ENCODE results near the gene PCDH7.

Gene PCDH7, protein sequence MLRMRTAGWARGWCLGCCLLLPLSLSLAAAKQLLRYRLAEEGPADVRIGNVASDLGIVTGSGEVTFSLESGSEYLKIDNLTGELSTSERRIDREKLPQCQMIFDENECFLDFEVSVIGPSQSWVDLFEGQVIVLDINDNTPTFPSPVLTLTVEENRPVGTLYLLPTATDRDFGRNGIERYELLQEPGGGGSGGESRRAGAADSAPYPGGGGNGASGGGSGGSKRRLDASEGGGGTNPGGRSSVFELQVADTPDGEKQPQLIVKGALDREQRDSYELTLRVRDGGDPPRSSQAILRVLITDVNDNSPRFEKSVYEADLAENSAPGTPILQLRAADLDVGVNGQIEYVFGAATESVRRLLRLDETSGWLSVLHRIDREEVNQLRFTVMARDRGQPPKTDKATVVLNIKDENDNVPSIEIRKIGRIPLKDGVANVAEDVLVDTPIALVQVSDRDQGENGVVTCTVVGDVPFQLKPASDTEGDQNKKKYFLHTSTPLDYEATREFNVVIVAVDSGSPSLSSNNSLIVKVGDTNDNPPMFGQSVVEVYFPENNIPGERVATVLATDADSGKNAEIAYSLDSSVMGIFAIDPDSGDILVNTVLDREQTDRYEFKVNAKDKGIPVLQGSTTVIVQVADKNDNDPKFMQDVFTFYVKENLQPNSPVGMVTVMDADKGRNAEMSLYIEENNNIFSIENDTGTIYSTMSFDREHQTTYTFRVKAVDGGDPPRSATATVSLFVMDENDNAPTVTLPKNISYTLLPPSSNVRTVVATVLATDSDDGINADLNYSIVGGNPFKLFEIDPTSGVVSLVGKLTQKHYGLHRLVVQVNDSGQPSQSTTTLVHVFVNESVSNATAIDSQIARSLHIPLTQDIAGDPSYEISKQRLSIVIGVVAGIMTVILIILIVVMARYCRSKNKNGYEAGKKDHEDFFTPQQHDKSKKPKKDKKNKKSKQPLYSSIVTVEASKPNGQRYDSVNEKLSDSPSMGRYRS (N-terminal part only)

DNA sequence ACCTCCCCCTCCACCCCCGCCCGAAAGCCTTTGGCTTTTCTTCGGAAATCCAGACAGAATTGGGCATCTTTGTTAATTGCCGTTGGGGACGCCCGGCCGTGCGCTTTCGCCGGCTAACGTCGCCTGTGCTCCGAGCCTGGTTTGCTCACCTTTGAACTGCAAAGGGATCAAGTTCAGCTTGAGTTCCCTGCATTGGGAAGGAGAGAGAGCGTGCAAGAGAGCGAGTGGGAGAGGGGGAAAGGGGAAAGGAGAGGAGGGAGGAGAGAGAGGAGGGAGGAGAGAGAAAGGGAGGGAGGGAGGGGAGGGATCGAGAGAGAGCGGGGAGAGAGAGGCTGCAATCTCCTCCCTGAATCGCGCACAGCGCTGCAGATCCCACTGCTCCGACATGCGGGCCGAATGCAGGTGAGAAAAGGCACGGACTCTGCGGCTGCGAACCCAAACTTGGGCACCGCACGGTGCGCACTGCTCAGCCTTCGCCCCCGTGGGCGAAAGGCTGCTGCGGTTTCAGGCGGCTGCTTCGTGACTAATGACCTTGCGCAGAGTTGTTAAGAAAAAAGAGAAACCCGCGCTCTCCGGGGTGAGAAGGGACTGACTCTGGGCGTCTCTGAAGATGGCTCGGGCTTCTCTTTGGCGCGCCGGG is at the start of gene PCDH7:
Gene PCDH7, plus strand, starts transcription at position 349 of the 640 bp plus-strand sequence. CDS start 1,054 bp downstream, outside the sequence.
- TF ChIP-seq, protein P1, sequence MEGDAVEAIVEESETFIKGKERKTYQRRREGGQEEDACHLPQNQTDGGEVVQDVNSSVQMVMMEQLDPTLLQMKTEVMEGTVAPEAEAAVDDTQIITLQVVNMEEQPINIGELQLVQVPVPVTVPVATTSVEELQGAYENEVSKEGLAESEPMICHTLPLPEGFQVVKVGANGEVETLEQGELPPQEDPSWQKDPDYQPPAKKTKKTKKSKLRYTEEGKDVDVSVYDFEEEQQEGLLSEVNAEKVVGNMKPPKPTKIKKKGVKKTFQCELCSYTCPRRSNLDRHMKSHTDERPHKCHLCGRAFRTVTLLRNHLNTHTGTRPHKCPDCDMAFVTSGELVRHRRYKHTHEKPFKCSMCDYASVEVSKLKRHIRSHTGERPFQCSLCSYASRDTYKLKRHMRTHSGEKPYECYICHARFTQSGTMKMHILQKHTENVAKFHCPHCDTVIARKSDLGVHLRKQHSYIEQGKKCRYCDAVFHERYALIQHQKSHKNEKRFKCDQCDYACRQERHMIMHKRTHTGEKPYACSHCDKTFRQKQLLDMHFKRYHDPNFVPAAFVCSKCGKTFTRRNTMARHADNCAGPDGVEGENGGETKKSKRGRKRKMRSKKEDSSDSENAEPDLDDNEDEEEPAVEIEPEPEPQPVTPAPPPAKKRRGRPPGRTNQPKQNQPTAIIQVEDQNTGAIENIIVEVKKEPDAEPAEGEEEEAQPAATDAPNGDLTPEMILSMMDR (IDR thresholded peaks at IDR 0.05; ENCODE audit: low read length), result no peak
- TF ChIP-seq EZH2 (IDR thresholded peaks at IDR 0.05; ENCODE audit: borderline replicate concordance, low read length), result no peak
- Histone ChIP-seq H3K9ac (ENCODE audit: low read length) (no peak within 1 kb of the TSS), H3K9me2 (ENCODE audit: low read depth, low read length) (no peaks in the 10 kb centered on the region), H3K4me3 (ENCODE audit: low read depth, low read length, poor library complexity, severe bottlenecking) (no peak within 1 kb of the TSS), H3K27ac (ENCODE audit: low read depth, low read length, poor library complexity, severe bottlenecking) (no peak within 1 kb of the TSS), H3K27me3 (ENCODE audit: insufficient read depth, low read length) (no peaks in the 10 kb centered on the region), H3K79me2 (ENCODE audit: insufficient read depth, low read length) (no peaks in the 10 kb centered on the region), H3K4me1 (ENCODE audit: insufficient read depth, low read length, severe bottlenecking) (no peaks in the 10 kb centered on the region), H3K36me3 (ENCODE audit: insufficient read depth, low read length) (no peaks in the 10 kb centered on the region), H3K9me3 (ENCODE audit: low read length) (no peaks in the 10 kb centered on the region), H3K4me2 (ENCODE audit: low read length) (no peak within 1 kb of the TSS), H2AFZ (ENCODE audit: low read length) (no peak within 1 kb of the TSS), H3F3A (ENCODE audit: insufficient read depth, low read length) (no peaks in the 10 kb centered on the region), H4K20me1 (ENCODE audit: insufficient read depth, low read length) (no peaks in the 10 kb centered on the region)

DNA sequence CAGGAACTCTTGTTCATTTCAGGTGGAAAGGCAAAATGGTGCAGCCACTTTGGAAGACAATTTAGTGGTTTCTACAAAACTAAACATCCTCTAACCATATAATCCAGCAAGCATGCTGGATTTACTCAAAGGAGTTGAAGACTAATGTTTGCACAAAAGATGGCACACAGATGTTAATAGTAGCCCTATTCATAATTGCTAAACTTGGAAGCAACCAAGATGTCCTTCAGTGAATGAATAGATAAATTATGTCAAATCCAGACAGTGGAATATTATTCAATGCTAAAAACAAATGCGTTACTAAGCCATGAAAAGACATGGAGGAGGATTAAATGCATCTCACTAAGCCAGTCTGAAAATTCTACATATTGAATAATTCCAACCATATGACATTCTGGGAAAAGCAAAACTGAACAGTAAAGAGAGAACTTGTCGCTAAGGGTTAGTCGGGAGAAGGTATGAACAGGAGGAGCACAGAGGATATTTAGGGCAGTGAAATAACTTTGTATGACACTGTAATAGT is 48.2 kb upstream of the PCDH7 start:
- H3K27ac ChIP-seq (ENCODE audit: low read depth, low read length, poor library complexity, severe bottlenecking), result no peak overlapping the region
- H3K4me3 ChIP-seq (ENCODE audit: low read depth, low read length, poor library complexity, severe bottlenecking), result no peak overlapping the region
- H3K79me2 ChIP-seq (ENCODE audit: insufficient read depth, low read length), result no peaks in the 10 kb centered on the region
- no peaks in the 10 kb centered on the region for H3K9me3 ChIP-seq (ENCODE audit: low read length)
- no peak overlapping the region for H3K9ac ChIP-seq (ENCODE audit: low read length)
- H3K9me2 ChIP-seq (ENCODE audit: low read depth, low read length), result no peaks in the 10 kb centered on the region
- no peaks in the 10 kb centered on the region for H3F3A ChIP-seq (ENCODE audit: insufficient read depth, low read length)
- H2AFZ ChIP-seq (ENCODE audit: low read length), result no peak overlapping the region
- no peaks in the 10 kb centered on the region for H3K36me3 ChIP-seq (ENCODE audit: insufficient read depth, low read length)
- H4K20me1 ChIP-seq (ENCODE audit: insufficient read depth, low read length), result no peaks in the 10 kb centered on the region
- no peak overlapping the region for H3K4me2 ChIP-seq (ENCODE audit: low read length)
- no peak for TF ChIP-seq EZH2 (IDR thresholded peaks at IDR 0.05; ENCODE audit: borderline replicate concordance, low read length)
- TF ChIP-seq, protein P1 (IDR thresholded peaks at IDR 0.05; ENCODE audit: low read length), result no peak
- no peaks in the 10 kb centered on the region for H3K4me1 ChIP-seq (ENCODE audit: insufficient read depth, low read length, severe bottlenecking)
- no peaks in the 10 kb centered on the region for H3K27me3 ChIP-seq (ENCODE audit: insufficient read depth, low read length)

DNA sequence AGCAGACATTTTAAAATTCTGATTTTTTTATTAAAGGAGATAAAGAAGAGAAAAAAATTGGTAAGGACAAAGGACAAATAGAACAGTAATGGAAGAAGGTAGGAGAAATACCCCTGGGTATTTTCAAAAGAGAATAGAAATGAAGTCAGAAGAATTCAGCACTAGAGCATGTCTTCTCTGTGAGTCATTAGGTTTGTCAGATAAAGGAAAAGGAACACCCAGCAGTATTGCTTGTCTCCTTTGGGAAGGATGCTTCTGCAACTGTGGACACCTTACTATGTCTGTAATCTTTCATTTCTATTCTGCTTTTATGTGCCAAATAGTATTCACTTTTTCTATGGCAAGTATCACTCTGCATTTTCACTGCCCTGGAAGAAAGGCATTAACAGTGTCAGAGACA is 24.0 kb upstream of the PCDH7 start:
- Histone ChIP-seq H3F3A (ENCODE audit: insufficient read depth, low read length) (no peaks in the 10 kb centered on the region), H3K4me1 (ENCODE audit: insufficient read depth, low read length, severe bottlenecking) (no peaks in the 10 kb centered on the region), H3K27ac (ENCODE audit: low read depth, low read length, poor library complexity, severe bottlenecking) (no peak overlapping the region), H2AFZ (ENCODE audit: low read length) (no peak overlapping the region), H3K36me3 (ENCODE audit: insufficient read depth, low read length) (no peaks in the 10 kb centered on the region), H3K79me2 (ENCODE audit: insufficient read depth, low read length) (no peaks in the 10 kb centered on the region), H3K4me3 (ENCODE audit: low read depth, low read length, poor library complexity, severe bottlenecking) (no peak overlapping the region), H3K9me3 (ENCODE audit: low read length) (no peaks in the 10 kb centered on the region), H3K27me3 (ENCODE audit: insufficient read depth, low read length) (no peaks in the 10 kb centered on the region), H3K9ac (ENCODE audit: low read length) (no peak overlapping the region), H4K20me1 (ENCODE audit: insufficient read depth, low read length) (no peaks in the 10 kb centered on the region), H3K9me2 (ENCODE audit: low read depth, low read length) (no peaks in the 10 kb centered on the region), H3K4me2 (ENCODE audit: low read length) (no peak overlapping the region)
- TF ChIP-seq, protein P1 (IDR thresholded peaks at IDR 0.05; ENCODE audit: low read length), result no peak
- TF ChIP-seq EZH2 (IDR thresholded peaks at IDR 0.05; ENCODE audit: borderline replicate concordance, low read length), result no peak

Data from OCI-LY1 (cell line).